Stimulated activated CD8-positive, alpha-beta memory T cell treated with anti-CD3 and anti-CD28 coated beads, Interleukin-2, amount 100 ng/mL, for 1 hour (primary cell): ENCODE measurements around the gene CNTNAP4.

Experiments used
- DNase-seq, 2 donors: peaks; one replicate each; pipeline ENCODE4 v3.0.0-alpha.2; 2020; ENCODE audit warnings: low read depth in 2 of 2

Gene CNTNAP4

GRCh38 chr16:76309639-76310335 is 32.6 kb downstream of the CNTNAP4 start:
- DNase-seq, result no peak

- DNase-seq, result no peak
These were observed 34.1 kb downstream of the CNTNAP4 start for GRCh38 chr16:76311260-76311659.

- DNase-seq, result no peak
These were observed 41.4 kb downstream of the CNTNAP4 start for GRCh38 chr16:76318565-76318964.

GRCh38 chr16:76329106-76329505 is 51.9 kb downstream of the CNTNAP4 start:
- no peak for DNase-seq

GRCh38 chr16:76335180-76335974 is 58.2 kb downstream of the CNTNAP4 start:
- DNase-seq, result no peak

GRCh38 chr16:76336112-76336511 is 58.9 kb downstream of the CNTNAP4 start:
- no peak for DNase-seq

- DNase-seq, result no peak
These were observed 61.3 kb downstream of the CNTNAP4 start for GRCh38 chr16:76338472-76338871.

GRCh38 chr16:76343769-76344168 is 66.6 kb downstream of the CNTNAP4 start:
- DNase-seq, result no peak

- no peak for DNase-seq
These were observed 68.0 kb downstream of the CNTNAP4 start for GRCh38 chr16:76345163-76345661.

- no peak for DNase-seq
These were observed 69.0 kb downstream of the CNTNAP4 start for GRCh38 chr16:76346210-76346609.

- DNase-seq, result no peak
These were observed 74.2 kb downstream of the CNTNAP4 start for GRCh38 chr16:76351441-76351840.

GRCh38 chr16:76360404-76360803 is 83.2 kb downstream of the CNTNAP4 start:
- no peak for DNase-seq

GRCh38 chr16:76370344-76370743 is 93.1 kb downstream of the CNTNAP4 start:
- DNase-seq, result no peak

GRCh38 chr16:76371441-76371840 is 94.2 kb downstream of the CNTNAP4 start:
- no peak for DNase-seq

GRCh38 chr16:76373998-76374397 is 96.8 kb downstream of the CNTNAP4 start:
- no peak for DNase-seq

GRCh38 chr16:76376988-76377387 is 99.8 kb downstream of the CNTNAP4 start:
- DNase-seq, result no peak

- no peak for DNase-seq
These were observed 100.8 kb downstream of the CNTNAP4 start for GRCh38 chr16:76378020-76378419.

GRCh38 chr16:76381096-76381495 is 103.9 kb downstream of the CNTNAP4 start:
- no peak for DNase-seq

- no peak for DNase-seq
These were observed 108.5 kb downstream of the CNTNAP4 start for GRCh38 chr16:76385601-76386230.

GRCh38 chr16:76386784-76387183 is 109.6 kb downstream of the CNTNAP4 start:
- no peak for DNase-seq

GRCh38 chr16:76387994-76388393 is 110.8 kb downstream of the CNTNAP4 start:
- no peak for DNase-seq

- no peak for DNase-seq
These were observed 111.9 kb downstream of the CNTNAP4 start for GRCh38 chr16:76389126-76389525.

- no peak for DNase-seq
These were observed 113.3 kb downstream of the CNTNAP4 start for GRCh38 chr16:76390476-76390875.
